ENCODE results near the gene MBLAC1. TPM values are rescaled to one million over a fixed set of nuclear protein-coding genes. Genes with fewer than 3 reads are reported as not detected.

Gene MBLAC1
- total and polyA plus RNA-seq, 10 of the 15 experiments (the other 5 are each of a cell fraction or from before 2014, with no cell fraction given): 0.24 to 3.2 (median 1.8) TPM; not detected in 1

DNA sequence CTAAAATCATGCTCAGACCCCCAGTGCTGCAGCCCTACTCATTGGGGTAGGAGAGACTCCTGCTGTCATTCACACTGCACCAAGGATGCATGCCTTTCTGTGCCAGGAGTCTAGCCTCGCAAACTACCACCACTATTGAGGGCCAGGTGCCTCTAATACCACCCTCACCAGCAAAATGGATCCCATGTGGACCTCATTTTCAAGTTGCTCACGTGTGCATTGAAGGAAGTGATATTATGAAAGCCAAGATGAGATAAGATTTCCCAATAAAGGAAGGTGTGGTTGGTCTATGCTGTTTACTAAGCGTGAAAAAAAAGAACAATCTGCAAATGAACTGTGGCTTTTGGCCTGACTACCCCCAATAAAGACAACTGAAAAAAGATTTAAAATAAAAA lies 14.8 kb downstream of the MBLAC1 start:
- SMC1A ChIA-PET (ENCODE audit: uncharacterized antibody, unreplicated experiment): interaction anchor here (1.0 to 1.7 kb wide), 5 partner anchors 8 to 266 kb away, joined by 3 to 6 read pairs (median 4); no protein-coding TSS in a partner anchor
- H3K4me2 ChIP-seq (ENCODE audit: control insufficient read depth, insufficient read depth): no peak overlapping the region
- H3K4me1 ChIP-seq (ENCODE audit: control insufficient read depth, insufficient read depth, low read length): peaks cover 14% of the 10 kb centered on the region
- in situ Hi-C loops (cut with MboI) (no loop called here), intact Hi-C loops (cut with micrococcal nuclease; ENCODE audit: unreplicated experiment) (no loop called here)
- CTCF ChIA-PET: interaction anchor here (1.2 to 3.4 kb wide), 5 partner anchors 10 to 233 kb away, joined by 3 to 16 read pairs (median 6); no protein-coding TSS in a partner anchor
- DNase-seq (ENCODE audit: low read depth, low spot score) (no peak), FAIRE-seq (no peak), ATAC-seq (peak; percentile 59)
- H4K20me1 ChIP-seq (ENCODE audit: control insufficient read depth, insufficient read depth): no peaks in the 10 kb centered on the region
- no TSS peak for BruUV-seq (replicated peaks)
- POLR2A ChIA-PET: interaction anchor here (0.7 to 1.6 kb wide), 2 partner anchors 17 to 26 kb away, joined by 4 to 6 read pairs; partner anchors contain the start of gene TRAPPC14
- no peaks in the 10 kb centered on the region; the same call in 2 of the 3 replicates for H3K9me3 ChIP-seq (replicated peaks; ENCODE audit: control insufficient read depth, insufficient read depth, low read length)
- no peaks in the 10 kb centered on the region for H3K36me3 ChIP-seq (ENCODE audit: control insufficient read depth in 2 of 2, insufficient read depth in 2 of 2, low read length in 1 of 2)
- H3K79me2 ChIP-seq (ENCODE audit: control insufficient read depth, insufficient read depth, low read length): no peaks in the 10 kb centered on the region
- H3K9ac ChIP-seq (ENCODE audit: control insufficient read depth, insufficient read depth, low read length): no peak overlapping the region
- H3K4me3 ChIP-seq: no peak overlapping the region
- no peak overlapping the region for H3K27ac ChIP-seq (ENCODE audit: control insufficient read depth, insufficient read depth)
- no peaks in the 10 kb centered on the region for H3K27me3 ChIP-seq (replicated peaks in 1 of 2; ENCODE audit: control insufficient read depth in 2 of 2, insufficient read depth in 2 of 2, low read length in 1 of 2)
- WGBS (ENCODE audit: insufficient coverage, insufficient replicate concordance, low lambda C conversion rate, missing lambda C conversion rate): 30% methylated on average over 3 of the region's 3 CpGs
- RAD21 ChIA-PET (ENCODE audit: unreplicated experiment): interaction anchor here (0.8 to 2.0 kb wide), 3 partner anchors 9 to 266 kb away, joined by 3 to 5 read pairs (median 4); no protein-coding TSS in a partner anchor
- H2AFZ ChIP-seq (ENCODE audit: control insufficient read depth, low read depth, low read length): peak overlapping the region; percentile 54
- TF ChIP-seq, protein P1, sequence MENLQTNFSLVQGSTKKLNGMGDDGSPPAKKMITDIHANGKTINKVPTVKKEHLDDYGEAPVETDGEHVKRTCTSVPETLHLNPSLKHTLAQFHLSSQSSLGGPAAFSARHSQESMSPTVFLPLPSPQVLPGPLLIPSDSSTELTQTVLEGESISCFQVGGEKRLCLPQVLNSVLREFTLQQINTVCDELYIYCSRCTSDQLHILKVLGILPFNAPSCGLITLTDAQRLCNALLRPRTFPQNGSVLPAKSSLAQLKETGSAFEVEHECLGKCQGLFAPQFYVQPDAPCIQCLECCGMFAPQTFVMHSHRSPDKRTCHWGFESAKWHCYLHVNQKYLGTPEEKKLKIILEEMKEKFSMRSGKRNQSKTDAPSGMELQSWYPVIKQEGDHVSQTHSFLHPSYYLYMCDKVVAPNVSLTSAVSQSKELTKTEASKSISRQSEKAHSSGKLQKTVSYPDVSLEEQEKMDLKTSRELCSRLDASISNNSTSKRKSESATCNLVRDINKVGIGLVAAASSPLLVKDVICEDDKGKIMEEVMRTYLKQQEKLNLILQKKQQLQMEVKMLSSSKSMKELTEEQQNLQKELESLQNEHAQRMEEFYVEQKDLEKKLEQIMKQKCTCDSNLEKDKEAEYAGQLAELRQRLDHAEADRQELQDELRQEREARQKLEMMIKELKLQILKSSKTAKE (IDR thresholded peaks at IDR 0.05; ENCODE audit: low read depth, poor library complexity, severe bottlenecking): no peak
- TF ChIP-seq SMC3 (IDR thresholded peaks at IDR 0.05; ENCODE audit: borderline replicate concordance, low read length) (no peak), RCOR1 (conservative IDR thresholded peaks at IDR 0.05; ENCODE audit: low read depth, low read length) (no peak), TAF1 (IDR thresholded peaks at IDR 0.05; ENCODE audit: borderline replicate concordance, low read depth, low read length) (no peak), RFX5 (IDR thresholded peaks at IDR 0.05; ENCODE audit: low read depth, low read length) (no peak), POU2F2 (IDR thresholded peaks at IDR 0.05; ENCODE audit: borderline replicate concordance, low read depth, low read length) (no peak), SPI1 (IDR thresholded peaks at IDR 0.05; ENCODE audit: borderline replicate concordance, insufficient read depth, low read depth, low read length) (no peak), FOS (IDR thresholded peaks at IDR 0.05; ENCODE audit: borderline replicate concordance, extremely low read depth, insufficient read length) (no peak), CBX3 (IDR thresholded peaks at IDR 0.05; ENCODE audit: borderline replicate concordance, low read depth) (no peak), TCF7 (IDR thresholded peaks at IDR 0.05; ENCODE audit: borderline replicate concordance) (no peak), EGR1 (IDR thresholded peaks at IDR 0.05; ENCODE audit: borderline replicate concordance in 1 of 2, low read depth in 2 of 2, low read length in 2 of 2) (no peak)
- TF ChIP-seq, protein P2, sequence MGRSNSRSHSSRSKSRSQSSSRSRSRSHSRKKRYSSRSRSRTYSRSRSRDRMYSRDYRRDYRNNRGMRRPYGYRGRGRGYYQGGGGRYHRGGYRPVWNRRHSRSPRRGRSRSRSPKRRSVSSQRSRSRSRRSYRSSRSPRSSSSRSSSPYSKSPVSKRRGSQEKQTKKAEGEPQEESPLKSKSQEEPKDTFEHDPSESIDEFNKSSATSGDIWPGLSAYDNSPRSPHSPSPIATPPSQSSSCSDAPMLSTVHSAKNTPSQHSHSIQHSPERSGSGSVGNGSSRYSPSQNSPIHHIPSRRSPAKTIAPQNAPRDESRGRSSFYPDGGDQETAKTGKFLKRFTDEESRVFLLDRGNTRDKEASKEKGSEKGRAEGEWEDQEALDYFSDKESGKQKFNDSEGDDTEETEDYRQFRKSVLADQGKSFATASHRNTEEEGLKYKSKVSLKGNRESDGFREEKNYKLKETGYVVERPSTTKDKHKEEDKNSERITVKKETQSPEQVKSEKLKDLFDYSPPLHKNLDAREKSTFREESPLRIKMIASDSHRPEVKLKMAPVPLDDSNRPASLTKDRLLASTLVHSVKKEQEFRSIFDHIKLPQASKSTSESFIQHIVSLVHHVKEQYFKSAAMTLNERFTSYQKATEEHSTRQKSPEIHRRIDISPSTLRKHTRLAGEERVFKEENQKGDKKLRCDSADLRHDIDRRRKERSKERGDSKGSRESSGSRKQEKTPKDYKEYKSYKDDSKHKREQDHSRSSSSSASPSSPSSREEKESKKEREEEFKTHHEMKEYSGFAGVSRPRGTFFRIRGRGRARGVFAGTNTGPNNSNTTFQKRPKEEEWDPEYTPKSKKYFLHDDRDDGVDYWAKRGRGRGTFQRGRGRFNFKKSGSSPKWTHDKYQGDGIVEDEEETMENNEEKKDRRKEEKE (IDR thresholded peaks at IDR 0.05): no peak
- TF ChIP-seq, protein P3, sequence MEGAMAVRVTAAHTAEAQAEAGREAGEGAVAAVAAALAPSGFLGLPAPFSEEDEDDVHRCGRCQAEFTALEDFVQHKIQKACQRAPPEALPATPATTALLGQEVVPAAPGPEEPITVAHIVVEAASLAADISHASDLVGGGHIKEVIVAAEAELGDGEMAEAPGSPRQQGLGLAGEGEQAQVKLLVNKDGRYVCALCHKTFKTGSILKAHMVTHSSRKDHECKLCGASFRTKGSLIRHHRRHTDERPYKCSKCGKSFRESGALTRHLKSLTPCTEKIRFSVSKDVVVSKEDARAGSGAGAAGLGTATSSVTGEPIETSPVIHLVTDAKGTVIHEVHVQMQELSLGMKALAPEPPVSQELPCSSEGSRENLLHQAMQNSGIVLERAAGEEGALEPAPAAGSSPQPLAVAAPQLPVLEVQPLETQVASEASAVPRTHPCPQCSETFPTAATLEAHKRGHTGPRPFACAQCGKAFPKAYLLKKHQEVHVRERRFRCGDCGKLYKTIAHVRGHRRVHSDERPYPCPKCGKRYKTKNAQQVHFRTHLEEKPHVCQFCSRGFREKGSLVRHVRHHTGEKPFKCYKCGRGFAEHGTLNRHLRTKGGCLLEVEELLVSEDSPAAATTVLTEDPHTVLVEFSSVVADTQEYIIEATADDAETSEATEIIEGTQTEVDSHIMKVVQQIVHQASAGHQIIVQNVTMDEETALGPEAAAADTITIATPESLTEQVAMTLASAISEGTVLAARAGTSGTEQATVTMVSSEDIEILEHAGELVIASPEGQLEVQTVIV (IDR thresholded peaks at IDR 0.05; ENCODE audit: borderline replicate concordance, partially characterized antibody): no peak
- TF ChIP-seq, protein P4, sequence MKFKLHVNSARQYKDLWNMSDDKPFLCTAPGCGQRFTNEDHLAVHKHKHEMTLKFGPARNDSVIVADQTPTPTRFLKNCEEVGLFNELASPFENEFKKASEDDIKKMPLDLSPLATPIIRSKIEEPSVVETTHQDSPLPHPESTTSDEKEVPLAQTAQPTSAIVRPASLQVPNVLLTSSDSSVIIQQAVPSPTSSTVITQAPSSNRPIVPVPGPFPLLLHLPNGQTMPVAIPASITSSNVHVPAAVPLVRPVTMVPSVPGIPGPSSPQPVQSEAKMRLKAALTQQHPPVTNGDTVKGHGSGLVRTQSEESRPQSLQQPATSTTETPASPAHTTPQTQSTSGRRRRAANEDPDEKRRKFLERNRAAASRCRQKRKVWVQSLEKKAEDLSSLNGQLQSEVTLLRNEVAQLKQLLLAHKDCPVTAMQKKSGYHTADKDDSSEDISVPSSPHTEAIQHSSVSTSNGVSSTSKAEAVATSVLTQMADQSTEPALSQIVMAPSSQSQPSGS (IDR thresholded peaks at IDR 0.05; ENCODE audit: low read length): no peak

Data from GM12878 (cell line).